Dendritic cell treated with granulocyte-macrophage colony-stimulating factor and Interleukin-4, amounts not matched to agents 40 ng/mL and 50 ng/mL, for 4 days (primary cell): ENCODE results near the gene UBE2J2.

Experiments used
- H3K27ac Mint-ChIP-seq: one replicate; pipeline ENCODE4 v1.8.0; 2022; ENCODE audit warnings: mild to moderate bottlenecking, mixed read lengths
- H3K27me3 Mint-ChIP-seq: one replicate; pipeline ENCODE4 v1.8.0; 2022; ENCODE audit warnings: mild to moderate bottlenecking, mixed read lengths
- H3K36me3 Mint-ChIP-seq: one replicate; pipeline ENCODE4 v1.8.0; 2022; ENCODE audit warnings: low read depth, mixed read lengths
- H3K4me1 Mint-ChIP-seq: one replicate; pipeline ENCODE4 v1.8.0; 2022; ENCODE audit warnings: low read depth, mixed read lengths
- H3K4me3 Mint-ChIP-seq: one replicate; pipeline ENCODE4 v1.8.0; 2022; ENCODE audit warnings: mild to moderate bottlenecking, moderate library complexity, mixed read lengths
- H3K9me3 Mint-ChIP-seq: one replicate; pipeline ENCODE4 v1.8.0; 2022; ENCODE audit warnings: mixed read lengths
- intact Hi-C: fragments of 100-400 bp; cut with micrococcal nuclease; formaldehyde crosslinking; loops from one replicate; pipeline ENCODE4 v1.15.0; 2022

The UBE2J2 gene

DNA sequence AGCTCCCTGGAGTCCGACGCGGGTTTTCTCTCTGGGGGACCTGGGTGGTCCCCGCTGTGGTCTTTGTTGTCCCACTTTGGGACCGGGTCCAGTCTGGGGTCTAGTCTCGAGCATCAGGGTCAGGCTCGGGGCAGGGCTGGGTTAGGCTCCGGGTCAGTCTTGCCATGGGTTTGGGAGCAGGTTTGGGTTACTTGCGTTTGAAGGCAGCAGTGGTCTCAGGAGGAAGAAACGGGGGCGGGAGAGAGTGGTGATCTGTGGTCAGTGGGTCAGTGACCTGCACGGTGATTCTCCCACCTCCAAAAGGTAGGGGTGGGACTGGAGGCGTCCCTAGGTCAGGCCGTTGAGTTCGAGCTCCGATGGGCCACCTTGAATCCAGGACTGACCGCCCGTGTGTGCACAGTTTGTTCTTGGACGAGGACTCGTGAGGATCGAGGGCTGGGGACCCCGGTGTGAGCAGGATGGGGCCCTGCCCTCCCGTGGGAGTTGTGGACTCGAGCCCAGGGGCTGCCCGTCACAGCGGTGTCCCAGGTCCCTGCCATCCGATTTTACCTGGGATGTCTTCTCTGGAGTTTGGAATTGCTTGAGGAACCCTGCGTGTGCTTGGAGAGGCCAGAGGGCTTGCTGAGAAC lies 39.4 kb downstream of the UBE2J2 start:
- Mint-ChIP-seq H3K4me1 (peaks cover 36% of the 10 kb centered on the region), H3K36me3 (peaks cover 41% of the 10 kb centered on the region), H3K9me3 (no peaks in the 10 kb centered on the region), H3K27me3 (peaks cover 21% of the 10 kb centered on the region), H3K4me3 (no peak overlapping the region), H3K27ac (no peak overlapping the region)
- intact Hi-C loops, result no loop called here

GRCh38 chr1:1233567-1233892 lies 40.1 kb downstream of the UBE2J2 start:
- intact Hi-C loops, result no loop called here
- peaks cover 16% of the 10 kb centered on the region for H3K27me3 Mint-ChIP-seq
- no peak overlapping the region for H3K27ac Mint-ChIP-seq
- peak overlapping the region; percentile 42 for H3K4me3 Mint-ChIP-seq
- no peaks in the 10 kb centered on the region for H3K9me3 Mint-ChIP-seq
- peaks cover 37% of the 10 kb centered on the region for H3K4me1 Mint-ChIP-seq
- H3K36me3 Mint-ChIP-seq, result peaks cover 49% of the 10 kb centered on the region

DNA sequence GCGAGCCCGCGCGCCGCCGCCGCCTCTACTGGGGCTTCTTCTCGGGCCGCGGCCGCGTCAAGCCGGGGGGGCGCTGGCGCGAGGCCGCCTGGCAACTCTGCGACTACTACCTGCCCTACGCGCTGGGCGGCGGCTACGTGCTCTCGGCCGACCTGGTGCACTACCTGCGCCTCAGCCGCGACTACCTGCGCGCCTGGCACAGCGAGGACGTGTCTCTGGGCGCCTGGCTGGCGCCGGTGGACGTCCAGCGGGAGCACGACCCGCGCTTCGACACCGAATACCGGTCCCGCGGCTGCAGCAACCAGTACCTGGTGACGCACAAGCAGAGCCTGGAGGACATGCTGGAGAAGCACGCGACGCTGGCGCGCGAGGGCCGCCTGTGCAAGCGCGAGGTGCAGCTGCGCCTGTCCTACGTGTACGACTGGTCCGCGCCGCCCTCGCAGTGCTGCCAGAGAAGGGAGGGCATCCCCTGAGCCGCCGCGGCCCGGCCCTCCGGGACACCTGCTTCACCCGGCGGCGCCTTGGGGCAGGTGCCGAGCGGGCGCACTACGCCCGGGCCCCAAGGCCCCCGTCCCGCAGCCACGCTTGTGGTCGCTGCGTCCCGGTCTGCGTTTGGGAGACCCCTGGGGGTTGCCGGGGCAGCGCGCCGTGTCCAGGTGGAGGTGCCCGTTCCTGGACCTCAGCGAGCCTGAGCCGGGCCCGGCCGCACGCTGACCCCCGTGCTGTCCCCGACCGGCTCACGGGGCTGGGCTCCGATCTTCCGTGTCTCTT lies 40.7 kb downstream of the UBE2J2 start:
- Mint-ChIP-seq H3K27ac (peak overlapping the region; percentile 63), H3K4me3 (peak overlapping the region; percentile 67), H3K27me3 (peaks cover 10% of the 10 kb centered on the region), H3K9me3 (no peaks in the 10 kb centered on the region), H3K4me1 (peaks cover 37% of the 10 kb centered on the region), H3K36me3 (peaks cover 54% of the 10 kb centered on the region)
- intact Hi-C loops, result no loop called here

DNA sequence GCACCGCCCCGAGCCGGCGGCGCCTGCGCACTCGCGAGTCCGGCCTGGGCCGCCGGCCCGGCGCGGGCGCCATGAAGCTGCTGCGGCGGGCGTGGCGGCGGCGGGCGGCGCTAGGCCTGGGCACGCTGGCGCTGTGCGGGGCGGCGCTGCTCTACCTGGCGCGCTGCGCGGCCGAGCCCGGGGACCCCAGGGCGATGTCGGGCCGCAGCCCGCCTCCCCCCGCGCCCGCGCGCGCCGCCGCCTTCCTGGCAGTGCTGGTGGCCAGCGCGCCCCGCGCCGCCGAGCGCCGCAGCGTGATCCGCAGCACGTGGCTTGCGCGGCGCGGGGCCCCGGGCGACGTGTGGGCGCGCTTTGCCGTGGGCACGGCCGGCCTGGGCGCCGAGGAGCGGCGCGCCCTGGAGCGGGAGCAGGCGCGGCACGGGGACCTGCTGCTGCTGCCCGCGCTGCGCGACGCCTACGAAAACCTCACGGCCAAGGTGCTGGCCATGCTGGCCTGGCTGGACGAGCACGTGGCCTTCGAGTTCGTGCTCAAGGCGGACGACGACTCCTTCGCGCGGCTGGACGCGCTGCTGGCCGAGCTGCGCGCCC lies 41.4 kb downstream of the UBE2J2 start, which contains the start of gene B3GALT6:
B3GALT6 (plus strand) TSS at position 30 of the 588 bp plus-strand sequence; CDS start at position 72, 42 bp downstream.
- H3K4me1 Mint-ChIP-seq, result peaks cover 37% of the 10 kb centered on the region
- no peaks in the 10 kb centered on the region for H3K9me3 Mint-ChIP-seq
- intact Hi-C loops, result no loop called here
- H3K36me3 Mint-ChIP-seq, result peaks cover 61% of the 10 kb centered on the region
- peak within 1 kb of the TSS; percentile 91 for H3K27ac Mint-ChIP-seq
- peaks cover 6% of the 10 kb centered on the region for H3K27me3 Mint-ChIP-seq
- H3K4me3 Mint-ChIP-seq, result peak within 1 kb of the TSS; percentile 90

GRCh38 chr1:1231400-1232207 lies 42.0 kb downstream of the UBE2J2 start, which contains the start of gene SDF4:
Gene SDF4, minus strand, starts transcription at chr1:1232001. Its CDS starts 3,229 bp downstream, at chr1:1228772.
- H3K27me3 Mint-ChIP-seq, result no peaks in the 10 kb centered on the region
- no peaks in the 10 kb centered on the region for H3K9me3 Mint-ChIP-seq
- H3K4me1 Mint-ChIP-seq, result peaks cover 37% of the 10 kb centered on the region
- H3K36me3 Mint-ChIP-seq, result peaks cover 68% of the 10 kb centered on the region
- H3K4me3 Mint-ChIP-seq, result peak within 1 kb of the TSS; percentile 90
- peak within 1 kb of the TSS; percentile 91 for H3K27ac Mint-ChIP-seq
- intact Hi-C loops, result loop anchor here (2.0 kb wide), 1 partner anchor 115 kb away; the partner anchor contains the start of gene C1orf159

DNA sequence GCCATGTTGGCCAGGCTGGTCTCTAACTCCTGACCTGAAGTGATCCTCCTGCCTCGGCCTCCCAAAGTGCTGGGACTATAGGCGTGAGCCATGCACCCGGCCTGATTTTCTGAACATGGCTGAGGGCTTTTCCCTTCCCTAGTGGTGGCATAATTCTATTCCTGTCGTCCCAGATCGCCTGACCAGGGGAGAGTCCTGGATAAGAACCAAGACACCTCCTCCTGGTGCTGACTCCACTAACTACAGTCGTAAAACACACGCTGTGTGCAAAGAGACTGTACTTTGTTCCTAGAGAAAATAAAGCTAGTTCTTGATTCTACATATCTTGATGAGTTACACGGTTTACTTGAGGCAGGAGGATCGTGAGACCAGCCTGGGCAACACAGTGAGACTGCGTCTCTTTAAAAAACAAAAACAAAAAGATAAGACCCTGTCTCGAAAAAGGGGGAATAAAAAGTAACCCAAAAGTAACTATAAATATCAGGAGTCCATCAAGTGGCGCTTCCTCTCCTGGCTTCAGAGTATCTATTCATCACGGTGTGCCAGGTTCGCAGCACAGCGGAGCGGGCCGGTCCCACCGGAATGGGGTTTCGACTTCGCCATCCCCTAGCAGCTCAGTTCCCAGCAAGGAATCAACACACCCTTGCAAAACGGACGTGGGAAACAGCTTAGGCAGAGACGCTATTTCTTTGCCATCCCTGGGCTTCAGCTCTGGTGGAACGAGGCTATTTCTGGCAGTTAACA lies 42.8 kb downstream of the UBE2J2 start:
- Mint-ChIP-seq H3K4me3 (peak overlapping the region; percentile 90), H3K36me3 (peaks cover 76% of the 10 kb centered on the region), H3K27me3 (no peaks in the 10 kb centered on the region), H3K27ac (peak overlapping the region; percentile 91), H3K9me3 (no peaks in the 10 kb centered on the region), H3K4me1 (peaks cover 40% of the 10 kb centered on the region)
- intact Hi-C loops, result loop anchor here (2.0 kb wide), 1 partner anchor 114 kb away; the partner anchor contains the start of gene C1orf159

- Mint-ChIP-seq H3K4me3 (no peak overlapping the region), H3K9me3 (no peaks in the 10 kb centered on the region), H3K27ac (peak overlapping the region; percentile 91), H3K4me1 (peaks cover 46% of the 10 kb centered on the region), H3K27me3 (no peaks in the 10 kb centered on the region), H3K36me3 (peaks cover 80% of the 10 kb centered on the region)
- intact Hi-C loops, result loop anchor here (2.0 kb wide), 1 partner anchor 113 kb away; the partner anchor contains the start of gene C1orf159
Observed at GRCh38 chr1:1229770-1230169, 43.9 kb downstream of the UBE2J2 start.

DNA sequence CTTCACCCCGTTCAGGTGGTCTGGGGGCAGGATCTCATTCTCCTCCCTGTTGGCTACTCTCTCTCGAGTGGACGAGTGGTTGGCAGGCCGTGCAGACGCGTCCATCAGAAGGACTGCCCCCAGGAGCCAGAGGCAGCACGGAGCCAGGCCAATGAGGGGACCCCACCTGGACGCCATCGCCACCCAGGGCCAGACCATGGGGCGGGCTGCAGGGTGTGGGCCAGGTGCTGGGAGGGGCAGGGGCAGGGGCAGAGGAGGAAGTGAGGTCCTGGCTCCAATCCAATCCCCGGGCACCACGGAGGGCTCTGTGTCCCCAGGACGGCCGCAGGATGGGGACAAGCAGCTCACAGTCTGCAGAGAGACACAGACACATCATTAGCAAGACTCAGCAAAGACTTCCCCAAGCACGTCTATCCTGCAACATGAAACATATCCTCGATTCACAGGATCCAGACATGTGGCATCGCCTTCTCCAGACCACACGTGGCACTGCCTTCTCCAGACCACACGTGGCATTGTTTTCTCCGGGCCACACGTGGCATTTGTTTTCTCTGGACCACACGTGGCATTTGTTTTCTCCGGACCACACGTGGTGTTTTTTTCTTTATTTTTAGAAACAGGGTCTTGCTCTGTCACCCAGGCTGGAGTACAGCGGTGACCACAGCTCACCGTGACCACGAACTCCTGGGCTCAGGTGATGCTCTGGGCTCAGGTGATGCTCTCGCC lies 44.9 kb downstream of the UBE2J2 start:
- H3K27ac Mint-ChIP-seq, result no peak overlapping the region
- H3K4me3 Mint-ChIP-seq, result no peak overlapping the region
- peaks cover 37% of the 10 kb centered on the region for H3K4me1 Mint-ChIP-seq
- no peaks in the 10 kb centered on the region for H3K9me3 Mint-ChIP-seq
- intact Hi-C loops, result no loop called here
- peaks cover 80% of the 10 kb centered on the region for H3K36me3 Mint-ChIP-seq
- H3K27me3 Mint-ChIP-seq, result no peaks in the 10 kb centered on the region

DNA sequence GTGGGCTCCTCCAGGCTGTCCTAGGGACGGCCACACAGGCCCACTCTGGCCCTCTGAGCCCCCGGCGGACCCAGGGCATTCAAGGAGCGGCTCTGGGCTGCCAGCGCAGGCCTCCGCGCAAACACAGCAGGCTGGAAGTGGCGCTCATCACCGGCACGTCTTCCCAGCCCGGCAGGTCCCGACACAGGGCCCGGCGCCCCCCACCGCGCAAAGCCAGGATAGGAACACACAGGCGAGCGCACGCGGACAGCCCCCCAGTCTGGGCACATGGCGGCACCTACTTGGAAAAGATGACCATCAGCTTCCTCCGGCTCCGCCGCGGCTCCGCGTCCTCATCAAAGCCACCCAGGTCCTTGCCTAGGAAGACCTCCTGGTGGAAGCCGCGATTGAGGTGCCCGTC lies 45.5 kb downstream of the UBE2J2 start:
- intact Hi-C loops, result no loop called here
- Mint-ChIP-seq H3K4me1 (peaks cover 31% of the 10 kb centered on the region), H3K36me3 (peaks cover 80% of the 10 kb centered on the region), H3K4me3 (no peak overlapping the region), H3K9me3 (no peaks in the 10 kb centered on the region), H3K27ac (no peak overlapping the region), H3K27me3 (no peaks in the 10 kb centered on the region)

GRCh38 chr1:1227386-1227785 lies 46.3 kb downstream of the UBE2J2 start:
- no peaks in the 10 kb centered on the region for H3K9me3 Mint-ChIP-seq
- peaks cover 27% of the 10 kb centered on the region for H3K4me1 Mint-ChIP-seq
- H3K27me3 Mint-ChIP-seq, result no peaks in the 10 kb centered on the region
- H3K27ac Mint-ChIP-seq, result no peak overlapping the region
- intact Hi-C loops, result no loop called here
- H3K36me3 Mint-ChIP-seq, result peaks cover 87% of the 10 kb centered on the region
- H3K4me3 Mint-ChIP-seq, result no peak overlapping the region

GRCh38 chr1:1226566-1227362 lies 46.9 kb downstream of the UBE2J2 start:
- no peaks in the 10 kb centered on the region for H3K27me3 Mint-ChIP-seq
- peaks cover 27% of the 10 kb centered on the region for H3K4me1 Mint-ChIP-seq
- intact Hi-C loops, result no loop called here
- no peak overlapping the region for H3K27ac Mint-ChIP-seq
- H3K36me3 Mint-ChIP-seq, result peaks cover 93% of the 10 kb centered on the region
- H3K9me3 Mint-ChIP-seq, result no peaks in the 10 kb centered on the region
- H3K4me3 Mint-ChIP-seq, result no peak overlapping the region

DNA sequence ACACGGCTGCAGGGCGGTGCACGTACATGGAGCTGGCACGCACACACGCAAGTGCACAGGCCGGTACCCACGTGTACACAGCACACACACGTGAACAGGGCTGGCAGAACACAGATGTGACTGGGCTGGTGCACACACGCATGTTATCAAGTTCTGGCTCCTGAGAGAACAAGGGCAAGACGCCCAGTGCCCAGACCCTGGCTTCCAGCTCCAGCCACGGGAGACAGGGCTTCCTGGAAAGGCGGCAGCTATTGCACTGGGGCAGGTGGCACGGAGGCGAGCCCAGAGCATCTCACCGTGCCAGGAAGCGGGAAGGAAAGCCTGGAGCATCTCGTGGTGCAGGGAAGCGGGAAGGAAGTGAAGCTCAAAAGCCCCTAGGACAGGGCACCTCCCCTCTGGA lies 47.7 kb downstream of the UBE2J2 start:
- peaks cover 95% of the 10 kb centered on the region for H3K36me3 Mint-ChIP-seq
- no peak overlapping the region for H3K27ac Mint-ChIP-seq
- no peak overlapping the region for H3K4me3 Mint-ChIP-seq
- no peaks in the 10 kb centered on the region for H3K9me3 Mint-ChIP-seq
- intact Hi-C loops, result no loop called here
- no peaks in the 10 kb centered on the region for H3K27me3 Mint-ChIP-seq
- peaks cover 26% of the 10 kb centered on the region for H3K4me1 Mint-ChIP-seq
